Astrocyte of the hippocampus (primary cell): ENCODE measurements around the gene IGFBP6.

Source experiments
- DNase-seq: peaks from one replicate; pipeline ENCODE4 v3.0.0; 2011; ENCODE audit warnings: low read depth, low spot score

Gene IGFBP6

DNA sequence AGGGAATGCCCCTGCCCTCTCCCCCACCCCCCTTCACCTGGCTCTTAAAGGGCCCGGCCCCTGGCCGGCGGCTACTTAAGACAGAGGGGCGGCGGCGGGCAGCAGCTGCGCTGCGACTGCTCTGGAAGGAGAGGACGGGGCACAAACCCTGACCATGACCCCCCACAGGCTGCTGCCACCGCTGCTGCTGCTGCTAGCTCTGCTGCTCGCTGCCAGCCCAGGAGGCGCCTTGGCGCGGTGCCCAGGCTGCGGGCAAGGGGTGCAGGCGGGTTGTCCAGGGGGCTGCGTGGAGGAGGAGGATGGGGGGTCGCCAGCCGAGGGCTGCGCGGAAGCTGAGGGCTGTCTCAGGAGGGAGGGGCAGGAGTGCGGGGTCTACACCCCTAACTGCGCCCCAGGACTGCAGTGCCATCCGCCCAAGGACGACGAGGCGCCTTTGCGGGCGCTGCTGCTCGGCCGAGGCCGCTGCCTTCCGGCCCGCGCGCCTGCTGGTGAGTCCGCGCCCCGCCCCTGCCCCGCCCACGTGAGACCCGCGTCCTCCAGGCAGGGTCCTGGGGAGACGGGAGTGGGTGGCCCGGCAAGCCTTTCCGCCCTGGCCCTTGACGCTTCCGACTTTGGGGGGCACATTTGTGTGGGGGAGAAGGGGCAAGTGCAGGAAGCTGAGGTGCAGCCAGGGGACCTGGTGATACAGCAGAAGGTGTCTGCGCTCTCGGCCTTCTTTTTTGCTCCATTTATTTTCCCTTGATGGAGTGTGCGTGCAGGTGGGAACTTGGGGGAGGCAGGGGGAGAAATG is at the start of gene IGFBP6:
IGFBP6 (plus strand) TSS at position 104 of the 790 bp plus-strand sequence; CDS start at position 155, 51 bp downstream.
- peak; percentile 83 for DNase-seq

DNA sequence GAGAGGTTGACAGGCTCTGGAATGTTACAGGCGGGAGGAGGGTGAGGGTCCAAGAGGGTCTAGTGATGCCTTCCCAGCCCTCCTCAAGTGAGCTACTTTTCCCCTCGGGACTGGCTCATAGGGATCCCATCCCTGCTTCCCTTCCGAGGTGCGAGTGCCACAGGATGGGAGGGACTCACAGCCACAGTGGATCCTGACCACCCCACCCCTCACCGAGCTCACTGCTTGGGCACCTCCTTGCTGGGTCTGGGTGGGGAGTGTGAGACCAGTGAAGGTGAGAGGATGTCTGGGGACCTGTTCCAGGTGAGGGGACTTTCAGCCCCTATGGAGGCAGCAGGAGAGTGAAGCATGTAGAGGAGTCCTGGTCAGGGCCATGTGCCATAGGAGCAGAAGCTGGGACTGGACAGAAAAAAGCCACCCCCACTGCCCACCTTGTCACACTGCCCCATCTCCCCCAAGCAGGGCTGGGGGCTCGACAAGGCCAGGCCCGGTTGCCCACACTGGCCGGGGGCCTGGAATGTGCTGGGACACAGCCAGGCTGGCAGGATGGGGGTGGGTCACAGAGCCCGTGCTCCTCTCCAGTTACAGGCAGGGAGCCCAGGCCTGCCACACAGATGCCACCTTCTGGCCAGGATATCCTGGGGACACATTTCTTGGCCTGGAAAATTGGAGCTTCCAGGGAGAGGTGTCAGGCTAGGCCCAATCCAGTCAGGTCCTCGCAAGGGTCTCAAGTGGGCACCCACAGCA is 49.3 kb upstream of the IGFBP6 start:
- peak; percentile 75 for DNase-seq

DNA sequence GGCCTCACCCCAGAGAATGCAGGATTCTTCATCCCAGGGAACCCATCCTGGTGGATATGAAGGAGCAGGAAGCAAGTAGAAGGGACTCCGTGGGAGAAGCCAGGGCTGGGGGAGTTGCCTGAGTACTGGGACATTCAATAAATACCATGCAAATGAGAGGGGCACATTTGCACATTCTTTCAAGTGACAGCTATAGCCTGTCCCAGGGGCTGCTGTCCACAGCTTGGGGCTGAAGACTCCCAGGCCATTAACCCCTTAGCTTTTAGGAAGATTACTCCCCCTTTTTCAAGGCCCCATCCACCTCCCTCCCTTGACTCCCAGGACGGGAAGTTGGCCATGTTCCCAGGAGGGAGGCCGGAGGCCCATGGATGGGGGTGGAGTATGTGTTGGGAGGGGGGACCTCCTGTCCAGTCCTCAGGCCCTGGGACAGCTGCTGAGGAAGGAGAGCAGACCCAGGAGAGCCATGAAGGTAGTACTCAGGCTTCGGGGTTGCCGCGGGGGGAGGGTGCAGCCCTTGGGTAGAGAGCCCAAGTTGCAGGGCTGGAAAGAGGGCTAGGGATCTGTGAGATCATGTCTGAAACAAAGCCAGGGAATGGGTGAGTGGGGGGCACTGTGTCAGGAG is 48.6 kb upstream of the IGFBP6 start:
- DNase-seq, result peak; percentile 82

DNA sequence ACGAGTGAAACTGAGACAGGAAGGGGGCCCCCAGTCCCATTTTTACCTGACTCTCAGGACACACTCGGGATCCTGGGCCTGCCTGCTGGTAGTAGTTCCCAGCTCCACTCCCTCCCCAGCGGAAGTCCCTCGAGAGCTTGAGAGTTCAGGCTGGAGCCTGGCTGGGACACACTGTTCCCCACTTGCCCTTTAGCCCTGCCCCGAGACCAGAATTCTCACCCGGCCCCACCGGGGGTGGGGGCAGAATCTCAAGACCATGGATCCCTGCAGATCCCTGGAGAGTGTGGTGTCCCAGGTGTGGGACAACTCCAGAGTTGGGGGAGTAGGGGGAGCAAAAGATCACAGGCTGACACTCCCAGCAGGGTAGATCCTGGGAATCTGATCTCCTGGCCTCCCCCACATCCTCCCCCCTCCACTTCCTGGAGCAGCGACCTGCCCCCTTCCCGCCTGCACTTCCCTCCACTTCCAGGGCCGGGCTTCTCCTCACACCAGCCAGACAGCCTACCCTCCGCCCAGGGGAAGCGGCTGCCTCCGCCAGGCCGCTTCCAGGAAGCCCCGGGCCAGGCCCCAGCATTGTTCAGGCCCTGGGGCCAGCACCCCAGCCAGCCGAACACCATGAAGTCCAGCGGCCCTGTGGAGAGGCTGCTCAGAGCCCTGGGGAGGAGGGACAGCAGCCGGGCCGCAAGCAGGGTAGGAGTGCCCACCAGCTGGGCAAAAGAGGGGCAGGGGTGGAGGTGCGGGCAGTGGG is 47.7 kb upstream of the IGFBP6 start, which contains the start of gene TNS2:
TNS2 (plus strand) TSS at position 495 of the 748 bp plus-strand sequence; CDS start at position 616, 121 bp downstream.
- peak; percentile 57 for DNase-seq

DNA sequence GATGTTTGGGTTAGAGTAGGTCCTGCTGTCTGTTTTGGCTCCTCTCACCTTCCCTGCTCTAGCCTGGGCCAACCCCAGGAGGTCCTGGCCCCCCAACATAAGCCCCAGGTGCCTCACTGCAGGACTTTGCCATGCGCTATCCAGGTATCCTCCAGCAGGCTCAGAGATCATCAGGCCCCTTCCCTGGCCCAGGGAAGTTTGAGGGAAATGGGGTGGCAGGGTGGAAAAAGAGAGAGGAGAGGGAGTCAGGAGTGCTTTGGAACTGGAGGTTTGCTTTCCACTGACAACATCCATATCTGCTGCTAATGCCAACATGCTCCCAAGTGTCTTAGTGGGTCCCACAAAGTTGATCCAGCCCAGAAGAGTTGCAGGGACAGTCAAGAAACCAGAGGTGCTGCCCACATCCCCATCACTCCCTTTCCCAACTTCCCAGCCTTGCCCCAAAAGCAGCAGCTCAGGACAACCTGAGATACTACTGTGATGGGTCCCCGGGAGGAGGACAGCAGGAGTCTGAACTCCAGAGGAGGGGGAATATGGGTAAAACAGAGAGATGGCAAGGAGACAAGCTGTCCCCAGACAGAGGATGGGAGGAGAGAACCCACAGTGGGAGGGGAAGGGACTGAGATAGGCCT is 46.9 kb upstream of the IGFBP6 start:
- peak; percentile 12 for DNase-seq

GRCh38 chr12:53051058-53051880 is 46.2 kb upstream of the IGFBP6 start:
- peak; percentile 60 for DNase-seq

DNA sequence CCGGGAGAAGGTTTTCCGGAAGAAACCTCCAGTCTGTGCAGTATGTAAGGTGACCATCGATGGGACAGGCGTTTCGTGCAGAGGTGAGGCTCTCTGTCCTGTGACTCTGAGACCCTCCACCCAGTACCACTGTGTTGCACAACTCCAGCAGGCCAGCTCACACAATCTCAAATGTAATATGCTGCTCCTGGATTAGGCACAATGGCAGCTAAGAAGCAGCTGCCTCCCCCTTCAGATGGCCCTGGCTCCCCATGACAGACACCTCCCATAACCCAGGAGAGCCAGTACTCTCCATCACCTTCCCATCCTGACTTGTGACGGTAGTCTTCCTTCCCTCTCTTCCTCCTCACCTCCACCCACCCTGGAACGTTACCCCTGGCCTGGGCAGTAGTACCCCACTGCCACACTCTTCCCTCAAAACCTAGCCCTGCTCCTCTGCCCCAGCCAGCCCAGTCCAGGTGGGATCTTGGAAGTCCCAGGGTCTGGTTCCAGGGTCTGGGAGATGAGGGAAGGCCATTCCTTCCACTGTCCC is 45.5 kb upstream of the IGFBP6 start:
- DNase-seq, result no peak

GRCh38 chr12:53052419-53053217 is 44.8 kb upstream of the IGFBP6 start:
- peak; percentile 88 for DNase-seq

- DNase-seq, result peak; percentile 47
Observed at GRCh38 chr12:53053218-53054111, 44.0 kb upstream of the IGFBP6 start.

DNA sequence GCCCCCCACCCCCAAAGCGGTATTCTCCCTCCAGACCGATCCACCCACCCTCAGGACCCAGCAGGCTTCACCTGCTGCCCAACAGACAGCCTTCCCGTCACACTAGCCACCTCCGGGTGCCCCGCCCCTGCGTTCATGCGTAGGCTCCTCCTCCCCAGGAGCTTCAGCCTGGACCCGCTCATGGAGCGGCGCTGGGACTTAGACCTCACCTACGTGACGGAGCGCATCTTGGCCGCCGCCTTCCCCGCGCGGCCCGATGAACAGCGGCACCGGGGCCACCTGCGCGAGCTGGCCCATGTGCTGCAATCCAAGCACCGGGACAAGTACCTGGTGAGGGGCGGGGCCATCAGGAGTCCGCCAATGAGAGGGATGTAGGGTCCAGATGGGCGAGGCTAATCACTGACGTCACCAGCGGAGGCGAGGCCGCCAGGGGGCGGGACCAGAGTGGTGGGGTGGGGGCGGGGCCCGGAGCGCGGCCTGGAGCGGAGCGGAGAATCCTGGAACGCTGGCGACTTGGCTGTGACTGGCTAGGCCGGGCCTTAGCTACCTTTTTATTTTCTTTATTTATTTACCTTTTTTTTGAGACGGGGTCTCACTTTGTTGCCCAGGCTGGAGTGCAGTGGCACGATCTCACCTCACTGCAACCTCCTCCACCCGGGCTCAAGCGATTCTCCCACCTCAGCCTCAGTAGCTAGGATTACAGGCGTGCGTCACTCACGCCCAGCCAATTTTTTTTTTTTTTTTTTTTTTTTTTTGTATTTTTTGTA is 43.2 kb upstream of the IGFBP6 start:
- DNase-seq, result peak; percentile 97

DNA sequence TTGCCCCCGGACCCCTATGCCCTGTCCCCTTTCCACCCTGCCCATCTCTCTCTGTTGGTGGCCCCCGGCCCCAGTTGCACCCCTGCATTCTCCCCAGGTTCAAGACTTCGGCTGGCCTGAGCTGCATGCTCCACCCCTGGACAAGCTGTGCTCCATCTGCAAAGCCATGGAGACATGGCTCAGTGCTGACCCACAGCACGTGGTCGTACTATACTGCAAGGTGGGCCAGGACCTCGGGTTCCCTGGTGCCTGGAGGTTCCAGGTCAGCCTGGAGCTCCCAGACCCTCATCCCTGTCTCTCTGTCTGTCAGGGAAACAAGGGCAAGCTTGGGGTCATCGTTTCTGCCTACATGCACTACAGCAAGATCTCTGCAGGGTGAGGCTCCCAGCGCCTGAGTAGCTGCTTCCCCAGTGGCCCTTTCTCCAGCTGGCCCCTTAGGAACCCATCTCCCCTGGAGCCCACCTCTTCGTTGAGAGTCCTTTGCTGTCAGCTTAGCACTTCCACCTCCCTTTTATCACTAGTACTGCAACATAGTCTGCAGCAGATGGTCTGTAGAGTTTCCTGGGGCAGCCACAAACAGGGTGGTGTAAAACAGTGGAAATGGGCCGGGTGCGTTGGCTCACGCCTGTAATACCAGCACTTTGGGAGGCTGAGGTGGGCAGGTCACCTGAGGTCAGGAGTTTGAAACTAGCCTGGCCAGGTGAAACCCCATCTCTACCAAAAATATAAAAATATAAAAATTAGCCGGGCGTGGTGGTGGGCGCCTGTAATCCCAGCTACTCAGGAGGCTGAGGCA is 41.8 kb upstream of the IGFBP6 start:
- DNase-seq, result no peak

DNA sequence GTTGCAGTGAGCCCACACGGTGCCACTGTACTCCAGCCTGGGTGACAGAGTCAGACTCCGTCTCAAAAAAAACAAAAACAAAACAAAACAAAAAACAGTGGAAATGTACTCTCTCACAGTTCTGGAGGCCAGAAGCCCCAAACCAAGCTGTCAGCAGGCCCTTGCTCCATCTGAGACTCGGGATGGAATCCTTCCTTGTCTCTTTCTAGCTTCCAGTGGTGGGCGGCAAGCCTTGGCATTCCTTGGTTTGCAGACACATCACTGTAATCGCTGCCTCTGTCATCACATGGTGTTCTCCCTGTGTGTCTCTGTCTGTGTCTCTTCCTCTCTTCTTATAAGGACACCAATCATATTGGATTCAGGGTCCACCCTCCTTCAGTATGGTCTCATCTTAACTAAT is 41.2 kb upstream of the IGFBP6 start:
- no peak for DNase-seq

GRCh38 chr12:53056901-53057300 is 40.6 kb upstream of the IGFBP6 start:
- DNase-seq, result no peak

DNA sequence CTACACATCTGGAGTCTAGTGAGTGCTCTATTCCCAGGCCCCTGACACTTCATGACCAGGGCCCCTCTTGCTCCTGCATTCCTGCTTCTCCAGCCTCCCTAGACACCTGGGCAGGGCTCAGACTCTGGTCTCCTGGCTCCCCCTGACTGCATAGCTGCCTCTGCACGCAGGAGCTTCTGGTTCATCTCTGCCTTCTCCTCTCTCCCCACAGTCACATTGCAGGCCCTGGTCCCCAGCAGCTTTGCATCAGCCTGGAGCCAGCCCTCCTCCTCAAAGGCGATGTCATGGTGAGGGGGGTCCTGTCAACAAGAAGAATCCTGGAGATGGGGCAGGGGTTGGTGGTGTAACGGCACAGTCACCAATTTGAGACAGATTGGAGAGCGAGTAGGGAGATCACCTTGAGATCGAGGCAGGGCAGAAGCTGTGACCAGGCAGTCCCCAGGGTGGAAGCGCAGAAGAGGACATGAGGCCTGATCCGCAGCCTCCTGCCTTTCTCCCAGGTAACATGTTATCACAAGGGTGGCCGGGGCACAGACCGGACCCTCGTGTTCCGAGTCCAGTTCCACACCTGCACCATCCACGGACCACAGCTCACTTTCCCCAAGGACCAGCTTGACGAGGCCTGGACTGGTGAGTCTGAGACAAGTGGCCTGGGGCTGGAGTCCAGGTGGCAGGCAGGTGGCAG is 39.5 kb upstream of the IGFBP6 start:
- DNase-seq, result no peak

- DNase-seq, result peak; percentile 42
Observed at GRCh38 chr12:53058674-53059433, 38.6 kb upstream of the IGFBP6 start.
